Activated naive CD4-positive, alpha-beta T cell treated with anti-CD3 and anti-CD28 coated beads, Interleukin-2, amount 50 U/mL, for 16 hours (primary cell): ENCODE measurements around the gene MORN1.

Experiments used
- DNase-seq: peaks from one replicate; pipeline ENCODE4 v3.0.0-alpha.2; 2020

Gene MORN1

DNA sequence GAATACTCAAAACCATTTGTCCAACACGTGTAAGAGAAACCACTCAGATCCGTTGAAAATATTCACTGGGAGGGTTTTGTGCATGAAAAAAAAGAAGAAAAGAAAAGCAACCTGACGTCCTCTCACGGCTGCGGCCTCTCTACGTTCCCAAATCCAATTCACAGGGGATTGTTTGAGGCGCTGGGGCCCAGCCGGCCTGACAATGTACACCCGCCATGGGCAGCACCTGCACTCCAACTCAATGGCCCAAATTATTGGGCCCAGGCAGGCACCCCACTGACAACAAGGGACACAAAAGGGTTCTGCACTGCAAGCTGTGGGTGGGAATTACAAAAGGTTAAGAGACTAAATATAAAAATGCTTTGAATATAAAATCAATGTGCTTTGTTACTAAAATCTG is 41.5 kb downstream of the MORN1 start:
- no peak for DNase-seq

DNA sequence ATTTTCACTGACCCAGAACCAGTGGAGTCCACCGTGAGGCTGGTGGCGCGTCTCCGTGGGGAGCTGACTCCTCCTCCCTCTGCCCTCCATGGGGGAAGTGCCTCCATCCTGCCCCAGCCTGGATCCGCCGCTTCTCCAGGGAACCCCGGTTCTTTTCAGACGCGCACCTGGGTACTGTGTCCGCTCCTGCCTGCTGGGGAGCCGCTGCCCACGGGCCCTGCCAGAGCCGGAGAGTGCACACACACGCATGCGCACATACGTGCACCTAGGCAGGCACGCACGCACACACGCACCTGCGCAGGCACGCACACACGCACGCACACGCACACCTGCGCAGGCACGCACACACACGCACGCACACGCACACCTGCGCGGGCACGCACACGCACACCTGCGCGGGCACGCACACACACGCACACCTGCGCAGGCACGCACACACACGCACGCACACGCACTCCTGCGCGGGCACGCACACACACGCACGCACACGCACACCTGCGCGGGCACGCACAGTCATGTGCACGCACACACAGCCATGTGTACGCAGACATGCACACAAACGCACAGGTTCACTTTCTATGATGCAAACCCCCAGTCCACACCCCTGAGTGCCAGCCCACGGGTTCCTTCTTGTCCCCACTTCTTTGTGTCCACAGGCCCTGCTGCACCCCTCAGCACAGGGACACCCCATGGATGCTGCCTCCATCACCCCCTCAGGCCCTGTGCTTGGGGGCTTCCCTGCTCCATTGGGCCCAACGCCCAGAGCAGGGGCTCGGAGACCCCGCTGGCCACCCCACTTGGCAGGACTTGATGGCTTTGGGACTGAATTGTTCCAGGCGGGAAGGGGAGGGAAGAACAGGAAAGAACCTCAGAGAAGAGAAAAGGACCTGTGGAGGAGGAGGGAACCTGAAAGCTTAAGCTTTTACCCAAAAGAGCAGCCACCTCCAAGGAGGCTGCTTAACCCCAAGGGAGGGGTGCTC is 42.7 kb downstream of the MORN1 start:
- no peak for DNase-seq

DNA sequence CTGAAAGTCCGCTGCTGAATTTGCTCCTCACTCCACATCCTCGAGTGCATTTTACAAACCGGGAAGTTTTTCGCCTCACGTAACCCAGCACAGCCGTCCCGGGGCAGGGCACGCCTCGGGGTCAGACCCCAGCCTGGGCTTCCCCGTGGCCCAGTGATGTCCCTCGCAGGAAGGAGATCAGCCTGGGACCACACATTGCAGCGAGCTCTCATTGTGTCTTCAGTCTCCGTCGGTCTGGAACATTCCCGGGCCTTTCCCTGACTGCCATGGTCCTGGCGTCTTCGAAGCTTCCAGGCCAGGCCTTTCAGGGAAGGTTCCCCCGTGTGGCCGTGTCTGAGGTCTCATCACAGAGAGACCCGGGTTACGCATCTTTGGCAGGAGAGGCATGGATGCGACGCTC is 43.5 kb downstream of the MORN1 start:
- no peak for DNase-seq

DNA sequence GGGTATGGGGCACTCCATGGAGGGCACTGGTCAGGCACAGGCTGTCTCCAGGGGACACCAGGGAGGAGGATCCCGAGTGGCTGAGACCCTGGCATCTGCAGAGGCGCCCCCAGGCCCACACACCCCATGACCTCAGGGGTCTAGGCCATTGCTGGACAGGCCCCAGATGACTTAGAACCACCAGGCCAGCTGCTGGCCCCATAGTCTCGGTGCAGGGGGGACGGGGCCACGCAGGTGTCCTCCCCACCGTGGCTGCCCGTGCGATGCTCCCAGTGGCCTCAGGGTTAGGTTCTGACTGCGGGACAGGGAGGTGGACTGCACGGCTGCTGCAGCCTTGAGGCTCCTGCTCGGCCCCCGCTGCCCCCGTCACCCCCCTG is 44.0 kb downstream of the MORN1 start:
- DNase-seq, result peak; percentile 7

DNA sequence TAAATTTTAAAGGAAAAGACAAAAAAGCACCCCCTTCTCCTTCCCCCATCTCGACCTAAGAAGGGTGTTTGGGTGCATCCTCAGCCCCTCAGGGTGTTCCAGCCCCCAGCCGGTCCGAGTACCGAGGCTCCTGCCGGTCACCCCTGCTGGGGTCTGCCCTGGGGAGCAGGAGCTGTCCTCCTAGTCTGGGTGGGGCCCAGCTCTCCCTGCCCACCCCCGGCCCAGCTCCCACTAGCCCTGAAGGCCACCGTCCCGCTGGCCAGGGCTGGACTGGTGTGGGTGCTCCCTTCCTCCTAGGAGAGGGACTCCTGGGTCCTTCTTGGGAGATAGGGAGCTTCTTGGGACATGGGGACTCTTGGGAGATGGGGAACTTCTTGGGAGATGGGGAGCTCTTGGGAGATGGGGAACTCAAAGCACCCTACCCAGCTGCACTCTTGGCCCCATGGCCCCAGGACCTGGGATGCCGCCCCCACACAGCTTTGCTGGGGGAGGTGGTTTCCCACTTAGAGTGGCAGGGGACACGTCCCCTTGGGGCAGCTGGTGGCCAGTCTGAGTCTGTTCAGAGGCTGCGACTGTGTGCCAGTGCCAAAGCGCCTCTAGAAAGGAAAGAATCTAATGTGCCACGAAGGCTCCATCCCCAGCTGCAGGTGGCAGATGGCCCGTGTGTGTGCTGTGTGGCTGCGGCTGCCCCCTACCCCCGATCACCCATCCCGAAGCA is 44.5 kb downstream of the MORN1 start:
- no peak for DNase-seq

DNA sequence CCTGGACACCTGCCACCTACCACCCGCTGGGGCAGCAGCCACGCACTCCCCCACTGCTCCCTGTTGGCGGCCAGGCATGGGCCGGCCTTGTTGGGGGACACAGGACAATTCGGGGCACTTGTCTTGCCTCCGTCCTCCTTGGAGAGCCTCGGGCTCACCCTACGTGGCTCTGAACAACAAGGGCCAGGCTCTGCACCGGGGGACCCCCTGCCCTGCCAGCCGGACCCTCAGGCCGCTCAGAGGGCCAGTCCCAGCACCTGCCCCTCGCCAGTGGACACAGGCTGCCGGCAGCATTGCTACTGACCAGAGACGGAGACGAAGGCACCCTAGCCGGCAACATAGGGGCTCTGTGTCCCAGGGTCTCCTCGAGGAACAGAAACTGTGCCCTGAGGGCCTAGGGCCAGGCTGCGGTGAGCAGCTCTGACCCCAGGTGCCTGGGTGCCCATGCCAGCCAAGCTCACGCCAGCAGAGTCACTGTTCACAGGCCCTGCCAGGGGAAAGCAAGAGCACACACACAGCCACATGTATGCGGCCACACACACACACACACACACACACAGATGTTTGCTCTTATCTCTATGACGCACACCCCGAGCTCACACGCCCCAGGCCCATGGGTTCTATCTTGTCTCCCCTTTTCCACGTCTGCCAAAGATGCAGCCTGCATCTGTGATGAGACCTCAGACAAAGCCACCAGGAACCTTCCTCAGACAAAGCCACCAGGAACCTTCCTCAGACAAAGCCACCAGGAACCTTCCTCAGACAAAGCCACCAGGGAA is 45.9 kb downstream of the MORN1 start:
- DNase-seq, result no peak

DNA sequence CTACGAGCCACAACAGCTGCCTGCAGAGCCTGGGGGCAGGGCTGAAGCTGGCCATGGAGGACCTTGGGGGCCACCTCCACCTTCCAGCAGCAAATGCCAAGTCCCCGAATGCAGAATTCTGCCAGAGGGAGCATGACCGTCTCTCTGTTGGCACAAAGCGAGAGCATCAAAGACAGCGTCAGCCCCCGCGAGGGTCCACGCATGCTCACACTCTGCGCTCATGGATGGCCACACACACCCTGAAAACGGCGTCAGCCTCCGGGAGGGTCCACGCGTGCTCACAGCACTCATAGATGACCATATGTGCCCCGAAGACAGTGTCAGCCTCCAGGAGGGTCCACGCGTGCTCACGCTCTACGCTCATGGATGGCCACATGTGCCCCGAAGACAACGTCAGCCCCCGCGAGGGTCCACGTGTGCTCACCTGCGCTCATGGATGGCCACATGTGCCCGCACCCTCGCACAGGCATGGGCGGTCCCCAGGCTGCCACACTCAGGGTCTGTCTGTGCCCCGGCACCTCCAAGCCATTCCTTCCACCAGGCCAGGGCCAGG is 46.5 kb downstream of the MORN1 start:
- DNase-seq, result no peak

DNA sequence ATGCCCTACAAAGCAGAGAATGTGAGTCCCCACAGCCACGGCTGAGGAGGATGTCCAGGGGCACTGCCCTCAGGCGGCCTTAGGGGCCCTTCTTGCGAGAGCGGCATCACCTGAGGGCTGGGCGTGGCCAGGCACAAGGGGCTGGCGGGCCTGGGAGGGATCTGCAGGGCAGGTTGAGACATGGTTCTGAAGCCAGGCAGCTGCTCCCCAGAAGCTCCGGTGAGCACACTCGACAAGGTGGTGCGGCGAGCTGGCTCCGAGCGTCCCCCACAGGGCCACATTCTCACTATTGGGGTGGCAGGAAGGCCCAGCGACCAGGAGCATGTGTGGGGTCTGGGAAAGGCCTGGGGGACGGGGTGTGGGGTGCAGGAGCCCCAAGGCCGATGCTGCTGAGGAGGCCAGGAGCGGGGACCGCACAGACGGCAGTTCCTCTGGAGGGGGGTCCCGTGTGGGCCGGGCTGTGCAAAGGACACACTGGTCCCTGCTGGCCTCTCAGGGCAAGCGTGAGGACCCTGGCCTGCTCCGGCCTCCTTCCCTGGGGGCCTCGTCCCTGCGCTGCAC is 47.2 kb downstream of the MORN1 start:
- no peak for DNase-seq

DNA sequence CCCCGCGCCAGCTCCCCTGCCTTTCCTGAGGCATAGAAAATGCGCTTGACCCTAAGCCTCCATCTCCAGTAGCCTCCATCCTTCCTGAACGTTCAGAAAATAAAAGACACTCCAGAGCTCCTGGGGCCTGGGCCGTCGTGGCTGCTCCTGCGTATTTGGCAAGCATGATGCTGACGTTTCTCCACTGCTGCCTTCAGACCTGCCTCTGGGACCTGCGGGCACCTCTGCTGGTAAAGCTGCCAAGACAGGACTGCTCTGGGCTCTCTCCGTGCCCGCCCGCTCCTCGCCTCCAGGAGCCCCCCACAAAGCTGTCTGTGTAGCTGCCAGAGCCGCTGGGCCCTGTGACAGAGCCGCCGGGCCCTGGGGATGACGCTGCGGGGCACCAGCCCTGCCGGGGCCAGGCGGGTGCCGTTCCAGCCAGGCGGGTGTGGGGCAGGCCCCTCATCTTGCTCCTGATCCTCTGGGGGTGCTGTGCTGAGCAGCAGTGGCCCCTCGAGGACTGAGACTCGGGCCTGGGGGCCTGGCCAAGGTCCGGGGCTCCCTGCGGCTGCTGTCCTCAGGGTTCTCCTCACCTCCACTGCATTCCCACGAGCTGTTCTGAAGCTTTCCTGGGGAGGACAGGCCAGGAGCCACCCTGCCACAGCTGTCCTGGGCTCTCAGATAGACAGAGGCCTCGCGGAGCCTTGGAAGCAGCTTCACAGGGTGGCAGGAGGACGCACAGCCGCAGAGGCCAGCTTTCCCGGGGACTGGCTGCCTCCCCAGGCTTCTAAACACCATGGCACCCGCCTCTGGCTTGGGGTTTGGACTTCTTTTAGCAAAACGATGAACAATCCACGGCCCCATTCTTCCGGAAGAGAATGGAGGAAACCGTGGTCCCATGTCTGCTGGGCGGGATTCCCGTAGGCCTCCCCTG is 48.1 kb downstream of the MORN1 start:
- DNase-seq, result no peak

DNA sequence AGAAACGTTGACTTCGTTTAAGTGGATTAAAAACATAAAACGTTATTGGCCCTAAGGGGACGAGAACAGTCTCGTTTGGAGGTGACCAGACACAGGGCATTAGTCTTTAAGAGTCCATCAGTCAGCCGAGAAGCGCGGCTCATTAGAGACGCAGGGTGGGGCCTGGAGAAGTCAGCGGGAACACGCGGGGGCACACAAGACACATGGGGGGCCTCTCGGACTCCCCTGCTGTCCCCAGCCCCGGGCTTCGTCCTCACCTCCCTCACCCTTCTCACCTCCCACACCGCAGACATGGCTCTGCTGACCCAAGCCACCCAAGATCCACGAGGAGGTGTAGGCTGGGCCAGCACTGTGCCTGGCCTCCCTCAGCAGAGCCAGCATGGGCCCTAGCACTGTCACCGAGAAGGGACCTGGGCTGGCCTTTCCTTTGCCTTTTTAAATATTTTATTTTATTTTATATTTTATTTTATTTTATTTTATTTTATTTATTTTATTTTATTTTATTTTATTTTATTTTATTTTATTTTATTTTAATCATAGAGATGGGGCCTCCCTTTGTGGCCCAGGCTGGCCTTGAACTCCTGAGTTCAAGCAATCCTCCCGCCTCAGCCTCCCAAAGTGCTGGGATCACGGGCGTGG is 48.9 kb downstream of the MORN1 start:
- DNase-seq, result no peak

DNA sequence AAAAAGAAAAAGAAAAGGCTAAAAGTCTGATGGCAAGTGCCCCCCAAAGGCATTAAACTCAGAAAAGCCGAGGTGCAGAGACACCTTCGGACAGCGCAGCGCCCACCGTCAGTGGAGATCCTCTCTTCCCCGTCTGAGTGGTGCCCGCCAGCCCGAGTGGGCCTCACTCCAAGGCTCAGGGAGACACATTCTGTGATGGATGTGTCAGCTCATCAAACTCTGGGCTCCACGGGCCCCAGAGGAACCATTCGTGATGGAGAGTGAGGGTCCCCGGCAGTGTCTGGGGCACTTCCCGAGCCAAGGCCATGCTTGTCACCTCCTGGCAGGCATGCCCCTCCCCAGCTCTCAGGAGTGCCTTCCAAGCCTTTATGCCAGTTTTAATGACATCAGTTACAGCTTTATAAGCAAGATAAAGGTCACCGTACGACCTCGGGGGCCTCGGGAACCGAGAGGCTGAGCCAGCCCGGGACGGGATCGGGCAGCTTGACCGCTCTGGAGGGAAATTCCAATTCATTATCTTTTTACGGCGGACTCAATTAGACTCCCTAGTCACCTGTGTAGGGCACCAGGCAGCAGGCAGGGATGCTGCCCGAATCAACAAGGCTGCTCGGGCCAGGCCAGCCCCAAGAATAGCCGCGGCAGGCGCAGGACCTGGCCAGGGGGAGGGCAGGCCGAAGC is 49.5 kb downstream of the MORN1 start:
- no peak for DNase-seq

DNA sequence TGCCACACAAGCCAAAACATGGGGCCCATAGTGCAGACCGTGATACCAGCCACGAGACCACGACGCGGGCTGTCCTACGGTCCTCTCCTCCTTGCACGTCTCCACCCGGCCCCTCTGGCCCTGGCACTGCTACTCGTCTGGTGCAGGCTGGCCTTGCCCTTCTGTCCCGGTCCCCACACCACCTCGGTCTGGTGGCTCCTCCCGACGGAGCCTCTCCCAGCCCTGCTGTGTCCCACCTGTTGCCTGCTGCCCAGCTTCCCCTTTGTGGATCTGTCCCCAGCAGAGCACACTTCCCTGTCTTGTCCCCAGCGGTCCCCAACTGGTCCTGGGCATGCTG is 50.5 kb downstream of the MORN1 start:
- DNase-seq, result no peak

DNA sequence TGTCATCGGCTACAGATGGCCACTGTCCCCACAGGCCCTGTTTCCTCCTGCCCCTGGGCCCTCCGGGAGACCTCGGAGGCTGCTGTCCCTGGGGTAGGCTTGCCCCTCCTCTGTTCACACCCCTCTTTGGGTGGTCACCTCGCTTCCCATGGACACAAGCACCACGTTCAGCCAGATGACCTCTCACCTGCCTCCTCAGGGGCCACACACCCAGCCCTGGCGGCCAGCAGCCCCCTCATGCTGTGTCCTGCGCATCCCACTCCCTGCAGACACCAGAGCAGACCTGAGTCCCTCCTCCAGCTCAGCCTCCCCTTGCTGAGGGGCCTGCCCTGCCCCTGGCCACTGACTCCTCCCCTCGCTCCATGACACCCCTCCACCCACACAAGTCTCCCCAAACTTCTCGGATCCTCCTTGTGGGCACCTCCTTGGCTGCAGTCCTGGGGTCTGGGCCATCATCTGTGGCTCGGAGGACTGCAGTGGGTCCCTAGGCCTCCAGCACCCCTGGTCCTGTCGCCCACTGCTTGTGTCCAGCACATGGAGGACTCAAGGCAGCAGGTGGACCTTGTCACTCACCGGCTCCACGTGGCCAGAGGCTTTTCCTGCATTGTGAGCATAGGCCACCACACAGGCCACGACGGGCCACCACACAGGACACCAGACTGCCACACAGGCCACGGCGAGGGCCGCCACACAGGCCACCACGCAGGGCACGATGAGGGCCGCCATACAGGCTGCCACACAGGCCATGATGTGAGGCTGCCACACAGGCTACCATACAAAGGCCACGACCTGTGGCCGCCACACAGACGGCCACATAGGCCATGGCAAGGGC is 51.1 kb downstream of the MORN1 start:
- no peak for DNase-seq

DNA sequence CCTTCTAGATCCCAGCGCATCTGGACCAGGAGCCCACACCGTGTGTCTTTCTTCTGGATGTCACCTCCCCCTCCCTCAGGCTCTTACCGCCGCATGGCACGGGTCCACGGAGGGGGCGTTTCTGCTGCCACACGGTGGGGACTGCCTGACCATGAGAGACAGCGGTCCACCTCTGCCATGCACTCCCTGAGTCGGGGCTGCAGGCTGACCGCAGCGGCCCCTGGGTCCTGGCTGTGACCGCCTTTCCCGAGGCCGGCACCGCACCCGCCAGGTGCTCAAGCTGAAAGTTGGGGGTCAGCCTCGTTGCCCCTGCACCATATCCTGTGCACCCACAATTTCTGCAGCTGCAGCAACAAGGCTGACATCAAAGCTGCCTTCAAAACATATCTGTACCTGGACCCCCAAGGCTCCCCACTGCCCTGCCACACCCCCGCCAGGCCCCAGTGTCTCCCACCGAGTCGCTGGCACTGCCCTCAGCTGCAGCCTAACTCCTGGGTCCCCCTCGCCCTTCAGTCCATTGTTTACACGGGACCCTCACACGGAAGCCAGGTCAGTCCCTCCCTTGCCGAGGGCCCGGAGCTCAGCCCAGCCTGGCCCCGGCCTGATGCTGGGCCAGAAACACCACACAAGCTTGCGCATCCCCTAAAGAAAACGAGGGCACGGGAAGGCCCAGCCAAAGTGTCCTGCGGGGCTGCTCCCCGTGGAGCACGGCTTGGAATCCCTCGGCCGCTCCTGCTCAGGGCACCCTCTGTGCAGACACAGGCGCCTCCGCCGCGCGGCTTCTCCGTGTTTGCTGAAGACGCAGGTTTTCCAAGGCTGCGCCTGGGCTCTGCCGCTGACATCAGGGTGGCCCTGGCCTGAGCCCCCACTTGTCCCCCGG is 51.9 kb downstream of the MORN1 start:
- no peak for DNase-seq

DNA sequence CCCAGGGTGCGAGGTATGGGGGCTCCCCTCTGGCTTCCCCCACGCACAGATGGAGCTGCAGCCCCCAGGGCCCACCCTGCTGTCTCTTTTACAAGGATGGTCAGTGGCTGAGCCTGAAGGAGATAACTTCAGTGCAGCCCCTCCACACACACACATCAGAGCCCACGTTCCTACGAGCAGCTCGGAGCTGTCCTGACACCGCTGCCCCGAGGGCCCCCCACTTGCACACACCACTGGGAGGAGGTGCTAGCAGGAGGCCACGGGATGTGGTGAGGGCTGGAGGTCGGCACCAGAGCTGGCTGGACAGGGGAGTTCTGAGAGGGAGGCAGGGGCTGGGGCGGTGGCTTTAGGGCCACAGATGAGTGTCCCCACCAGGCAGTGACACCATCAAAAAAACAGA is 53.9 kb downstream of the MORN1 start:
- no peak for DNase-seq

DNA sequence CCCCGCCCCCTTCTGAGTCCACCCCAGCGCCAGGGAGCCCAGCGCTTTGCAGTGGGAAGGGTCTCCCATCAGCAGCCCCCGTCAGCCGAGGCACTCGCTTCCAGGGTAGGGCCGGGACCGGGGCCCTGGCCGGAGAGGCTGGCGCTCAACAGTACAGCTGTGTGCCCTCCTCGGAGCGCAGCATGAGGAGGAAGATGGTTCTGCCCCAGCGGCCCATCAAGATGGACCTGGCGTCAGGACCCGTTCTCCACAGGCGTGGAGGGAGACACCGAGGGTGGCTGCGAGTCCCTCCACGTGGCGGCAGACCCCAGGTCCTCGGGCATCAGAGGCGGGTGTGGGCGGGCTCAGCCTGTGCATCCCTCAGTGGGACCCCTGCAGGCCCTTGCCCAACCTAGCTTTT is 54.3 kb downstream of the MORN1 start:
- no peak for DNase-seq

DNA sequence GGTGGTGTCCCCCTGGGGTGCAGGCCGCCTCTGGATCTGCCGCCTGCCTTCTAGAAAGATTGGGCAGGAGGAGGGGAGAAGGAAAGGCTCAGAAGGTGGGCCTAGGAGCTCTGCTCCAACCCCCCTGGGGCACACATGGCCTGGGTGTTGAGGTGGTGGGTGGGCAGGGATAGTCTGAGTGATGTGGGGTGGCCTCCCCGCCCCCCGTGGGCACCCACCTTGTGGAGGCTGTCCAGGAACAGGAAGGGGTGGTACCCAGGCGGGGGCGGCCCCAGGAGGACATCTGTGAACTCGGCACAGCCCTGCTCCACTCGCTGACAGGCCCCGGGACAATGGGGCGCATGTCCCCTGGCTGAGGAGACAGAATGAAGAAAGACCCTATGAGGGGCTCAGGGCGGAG is 54.9 kb downstream of the MORN1 start:
- DNase-seq, result no peak

DNA sequence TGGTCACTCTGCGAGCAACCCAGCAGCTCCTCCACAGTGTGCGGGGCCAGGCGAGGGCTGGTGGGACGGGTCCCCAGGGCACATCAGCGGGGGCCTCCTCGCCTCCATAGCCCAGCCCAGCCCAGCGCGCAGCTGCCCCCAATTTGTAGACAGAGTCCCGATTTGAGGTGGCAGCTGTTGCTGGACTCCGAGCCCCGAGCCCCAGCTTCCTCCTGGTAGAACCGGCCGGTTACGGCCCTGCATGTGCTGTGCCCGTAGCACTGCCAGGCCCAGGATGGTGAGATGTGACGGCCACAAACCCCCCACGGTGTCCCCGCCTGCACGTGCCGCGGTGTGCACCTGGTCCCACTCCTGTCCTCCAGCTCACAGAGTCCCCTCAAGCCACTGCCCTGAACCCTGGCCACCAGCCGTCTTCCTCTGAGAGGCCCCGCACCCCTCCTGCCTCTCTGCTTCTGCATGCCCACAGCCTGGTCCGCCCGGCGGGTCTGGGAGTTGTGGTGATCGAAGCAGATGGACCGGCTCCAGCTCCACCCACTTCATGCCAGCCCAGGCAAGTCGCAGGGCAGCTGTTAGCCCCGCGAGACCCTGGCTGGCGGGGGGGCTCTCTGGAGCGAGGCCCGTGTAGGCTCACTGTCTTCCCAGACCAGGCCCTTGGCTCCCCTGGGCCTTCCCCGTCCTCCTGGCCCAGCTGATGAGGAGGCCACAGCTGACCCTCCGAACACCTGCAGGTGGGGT is 55.5 kb downstream of the MORN1 start:
- DNase-seq, result no peak
